ENCODE measurements around the gene BCL2. TPM values are rescaled to one million over a fixed set of nuclear protein-coding genes. Genes with fewer than 3 reads are reported as not detected.
A peak's percentile ranks its signal among the peaks of the same experiment; 100 is the strongest.

The BCL2 gene
- total and polyA plus RNA-seq, 3 donors from 2014 or later: 6.3 to 20.8 (median 16.0) TPM

DNA sequence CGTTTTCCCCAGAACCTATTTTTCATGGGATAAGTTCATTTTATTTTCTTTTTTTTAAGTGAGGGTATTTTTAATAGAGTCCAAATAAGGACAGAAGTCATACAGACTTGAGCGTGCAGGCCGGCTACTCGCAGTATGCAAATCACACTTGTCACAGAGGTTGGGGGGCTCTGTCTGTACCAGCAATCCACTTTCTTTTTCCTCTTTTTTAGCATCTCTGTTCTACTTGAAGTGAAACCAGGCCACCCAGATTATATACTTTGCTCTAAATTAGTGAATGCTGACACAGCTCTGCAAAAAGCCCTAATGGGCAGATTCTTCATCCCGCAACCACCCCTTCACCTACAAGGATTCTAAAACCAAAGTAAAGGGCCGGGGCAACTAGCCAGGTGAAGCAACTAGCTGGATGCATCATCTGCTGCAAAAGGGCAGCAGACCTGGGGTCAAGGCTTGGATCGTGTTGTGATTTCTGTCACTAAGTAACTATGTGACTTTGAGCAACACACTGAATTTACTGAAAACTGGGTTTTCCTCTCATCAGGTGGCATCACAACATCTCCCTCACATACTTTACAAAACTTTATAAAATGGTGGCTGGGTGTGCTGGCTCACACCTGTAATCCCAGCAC is 29.1 kb upstream of the BCL2 start:
- Histone ChIP-seq H3K4me3 (no peak overlapping the region), H3K36me3 (ENCODE audit: low read depth, missing control alignments) (no peaks in the 10 kb centered on the region), H3K27ac (no peak overlapping the region), H3K9me3 (no peaks in the 10 kb centered on the region), H3K27me3 (no peaks in the 10 kb centered on the region), H3K4me1 (peaks cover 13% of the 10 kb centered on the region)
- no peak for DNase-seq
- intact Hi-C loops (cut with DNase I; ENCODE audit: low total_unique reads): no loop called here
- 91% methylated on average over 7 of the region's 7 CpGs for WGBS, 2 donors
- TF ChIP-seq, protein P1, sequence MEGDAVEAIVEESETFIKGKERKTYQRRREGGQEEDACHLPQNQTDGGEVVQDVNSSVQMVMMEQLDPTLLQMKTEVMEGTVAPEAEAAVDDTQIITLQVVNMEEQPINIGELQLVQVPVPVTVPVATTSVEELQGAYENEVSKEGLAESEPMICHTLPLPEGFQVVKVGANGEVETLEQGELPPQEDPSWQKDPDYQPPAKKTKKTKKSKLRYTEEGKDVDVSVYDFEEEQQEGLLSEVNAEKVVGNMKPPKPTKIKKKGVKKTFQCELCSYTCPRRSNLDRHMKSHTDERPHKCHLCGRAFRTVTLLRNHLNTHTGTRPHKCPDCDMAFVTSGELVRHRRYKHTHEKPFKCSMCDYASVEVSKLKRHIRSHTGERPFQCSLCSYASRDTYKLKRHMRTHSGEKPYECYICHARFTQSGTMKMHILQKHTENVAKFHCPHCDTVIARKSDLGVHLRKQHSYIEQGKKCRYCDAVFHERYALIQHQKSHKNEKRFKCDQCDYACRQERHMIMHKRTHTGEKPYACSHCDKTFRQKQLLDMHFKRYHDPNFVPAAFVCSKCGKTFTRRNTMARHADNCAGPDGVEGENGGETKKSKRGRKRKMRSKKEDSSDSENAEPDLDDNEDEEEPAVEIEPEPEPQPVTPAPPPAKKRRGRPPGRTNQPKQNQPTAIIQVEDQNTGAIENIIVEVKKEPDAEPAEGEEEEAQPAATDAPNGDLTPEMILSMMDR (IDR thresholded peaks at IDR 0.05): no peak
- TF ChIP-seq POLR2A (IDR thresholded peaks at IDR 0.05): no peak

DNA sequence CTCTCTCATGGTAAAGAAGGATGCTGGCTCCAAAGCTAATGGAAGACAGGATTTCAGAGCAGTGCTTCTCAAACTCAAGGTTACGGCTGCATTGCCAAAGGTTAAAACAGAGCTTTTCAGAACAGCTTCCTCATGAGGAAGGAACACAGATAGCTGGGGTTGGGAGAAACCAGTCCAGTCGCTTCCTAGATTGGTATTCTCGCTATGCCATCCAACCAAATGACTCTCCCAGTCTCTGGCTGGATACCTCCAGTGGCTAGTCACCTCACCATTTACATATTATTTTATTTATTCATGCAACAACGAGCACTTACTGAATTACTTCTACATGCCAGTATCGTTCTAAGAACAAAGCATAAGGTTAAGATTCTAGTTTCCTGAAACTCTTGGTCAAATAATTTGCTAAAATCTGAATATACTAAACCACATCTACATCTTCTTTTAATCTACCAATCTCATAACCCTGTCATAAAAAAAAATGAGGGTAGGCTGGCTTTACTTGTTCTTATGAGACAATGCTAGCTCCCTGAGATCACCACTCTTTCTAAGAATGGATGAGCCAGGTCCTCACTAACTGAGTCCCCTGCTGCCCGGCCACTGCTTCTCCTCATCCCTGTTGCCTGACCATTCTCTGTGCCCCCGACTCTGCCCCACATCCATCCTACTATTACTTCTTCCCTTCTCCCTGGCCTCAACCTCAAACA is 27.1 kb upstream of the BCL2 start:
- H3K27ac ChIP-seq: peak overlapping the region; percentile 2 to 21
- H3K4me3 ChIP-seq: no peak overlapping the region
- peak; percentile 23 for DNase-seq
- intact Hi-C loops (cut with DNase I; ENCODE audit: low total_unique reads): no loop called here
- H3K36me3 ChIP-seq (ENCODE audit: low read depth, missing control alignments): no peaks in the 10 kb centered on the region
- no peaks in the 10 kb centered on the region for H3K9me3 ChIP-seq
- 58 to 76% methylated on average over 7 of the region's 7 CpGs for WGBS, 2 donors
- no peak for TF ChIP-seq POLR2A (IDR thresholded peaks at IDR 0.05)
- TF ChIP-seq, protein P1 (IDR thresholded peaks at IDR 0.05): no peak
- peaks cover 13% of the 10 kb centered on the region for H3K4me1 ChIP-seq
- no peaks in the 10 kb centered on the region for H3K27me3 ChIP-seq

DNA sequence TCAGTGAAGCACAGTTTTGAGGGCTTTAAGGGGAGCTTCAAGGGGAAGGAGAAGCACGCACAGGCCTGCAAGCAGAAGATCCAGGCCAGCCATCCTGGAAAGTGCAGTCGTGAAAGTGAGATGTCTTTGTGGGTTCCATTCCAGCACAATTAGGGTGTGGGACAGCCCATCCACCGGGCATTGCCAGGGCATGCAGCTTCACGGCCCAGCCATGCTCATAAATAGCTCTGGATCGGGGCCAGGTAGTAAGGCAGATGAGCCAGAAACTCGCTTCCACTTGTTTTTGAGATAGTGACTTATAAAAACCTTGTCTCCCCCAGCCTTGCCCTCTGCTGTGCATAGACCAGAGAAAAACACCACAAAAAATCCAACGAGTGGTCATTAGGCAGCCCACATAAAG is 26.5 kb upstream of the BCL2 start:
- no peak for TF ChIP-seq POLR2A (IDR thresholded peaks at IDR 0.05)
- TF ChIP-seq, protein P1 (IDR thresholded peaks at IDR 0.05): no peak

DNA sequence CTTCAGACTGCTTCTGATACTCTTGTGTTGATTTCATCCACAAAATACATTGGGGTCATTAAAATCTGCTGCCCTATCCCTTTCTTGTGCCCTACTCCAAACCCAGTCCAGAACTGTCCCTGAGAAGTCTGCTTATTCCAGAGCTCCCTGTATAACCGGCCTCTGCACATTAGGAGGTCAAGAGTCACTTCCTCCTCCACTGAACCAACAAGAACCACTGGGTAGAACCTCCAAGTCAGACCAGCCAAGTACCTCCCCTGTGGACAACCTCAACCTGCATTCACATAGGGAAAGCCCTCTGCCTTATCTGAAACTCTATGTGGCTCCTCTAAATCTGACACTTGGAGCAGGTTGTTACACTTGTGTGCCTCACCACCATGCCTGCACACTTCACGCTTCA is 25.3 kb upstream of the BCL2 start:
- TF ChIP-seq POLR2A (IDR thresholded peaks at IDR 0.05): no peak

More for the DNA sequence above, 26.5 kb upstream of the BCL2 start:
- H3K36me3 ChIP-seq (ENCODE audit: low read depth, missing control alignments): no peaks in the 10 kb centered on the region
- H3K4me3 ChIP-seq: no peak overlapping the region
- peak; percentile 64 for DNase-seq
- peak overlapping the region; percentile 2 to 21 for H3K27ac ChIP-seq
- H3K9me3 ChIP-seq: no peaks in the 10 kb centered on the region
- intact Hi-C loops (cut with DNase I; ENCODE audit: low total_unique reads): no loop called here
- H3K27me3 ChIP-seq: no peaks in the 10 kb centered on the region
- 31 to 52% methylated on average over 7 of the region's 7 CpGs for WGBS, 2 donors
- peaks cover 13% of the 10 kb centered on the region for H3K4me1 ChIP-seq

DNA sequence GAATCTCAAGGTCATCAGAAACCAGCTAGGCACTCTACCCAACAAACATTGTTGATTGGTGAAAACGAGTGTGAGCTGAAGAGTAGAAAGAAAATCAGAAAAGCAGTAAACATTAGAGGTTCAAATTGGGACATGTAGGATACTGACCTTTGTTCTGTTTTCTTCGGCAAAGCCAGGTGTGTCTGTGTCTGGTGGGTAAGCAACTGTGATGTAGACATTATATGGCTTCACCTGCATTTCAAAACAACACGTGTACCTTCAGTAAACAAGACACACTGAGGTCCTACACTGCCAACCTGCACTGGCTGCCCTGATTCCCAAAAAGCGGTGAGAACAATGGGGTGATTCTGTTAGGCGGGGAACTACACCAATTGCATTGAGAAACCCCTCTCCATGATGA is 24.7 kb upstream of the BCL2 start:
- no peak for DNase-seq
- Histone ChIP-seq H3K27ac (no peak overlapping the region), H3K27me3 (no peaks in the 10 kb centered on the region), H3K4me1 (peaks cover 13% of the 10 kb centered on the region), H3K36me3 (ENCODE audit: low read depth, missing control alignments) (no peaks in the 10 kb centered on the region), H3K4me3 (no peak overlapping the region), H3K9me3 (no peaks in the 10 kb centered on the region)
- TF ChIP-seq, protein P1 (IDR thresholded peaks at IDR 0.05): no peak
- TF ChIP-seq POLR2A (IDR thresholded peaks at IDR 0.05): no peak
- intact Hi-C loops (cut with DNase I; ENCODE audit: low total_unique reads): no loop called here
- WGBS, 2 donors: 83 to 84% methylated on average over 5 of the region's 5 CpGs

More for the DNA sequence above, 25.3 kb upstream of the BCL2 start:
- Histone ChIP-seq H3K9me3 (no peaks in the 10 kb centered on the region), H3K4me1 (peaks cover 13% of the 10 kb centered on the region), H3K27me3 (no peaks in the 10 kb centered on the region), H3K36me3 (ENCODE audit: low read depth, missing control alignments) (no peaks in the 10 kb centered on the region), H3K4me3 (no peak overlapping the region), H3K27ac (no peak overlapping the region)
- intact Hi-C loops (cut with DNase I; ENCODE audit: low total_unique reads): no loop called here
- no peak for DNase-seq
- 71 to 77% methylated on average over 2 of the region's 2 CpGs for WGBS, 2 donors
